ENCODE measurements around the gene UBASH3B.

- TF ChIP-seq CTCF (IDR thresholded peaks at IDR 0.05) (no peak), POLR2A (IDR thresholded peaks at IDR 0.05) (no peak), POLR2AphosphoS5 (IDR thresholded peaks at IDR 0.05) (no peak)
Observed at GRCh38 chr11:122765487-122766131, 110.1 kb downstream of the UBASH3B start.

Data from suprapubic skin (tissue), 4 donors.